ENCODE measurements around the gene CPNE8.

Gene CPNE8

DNA sequence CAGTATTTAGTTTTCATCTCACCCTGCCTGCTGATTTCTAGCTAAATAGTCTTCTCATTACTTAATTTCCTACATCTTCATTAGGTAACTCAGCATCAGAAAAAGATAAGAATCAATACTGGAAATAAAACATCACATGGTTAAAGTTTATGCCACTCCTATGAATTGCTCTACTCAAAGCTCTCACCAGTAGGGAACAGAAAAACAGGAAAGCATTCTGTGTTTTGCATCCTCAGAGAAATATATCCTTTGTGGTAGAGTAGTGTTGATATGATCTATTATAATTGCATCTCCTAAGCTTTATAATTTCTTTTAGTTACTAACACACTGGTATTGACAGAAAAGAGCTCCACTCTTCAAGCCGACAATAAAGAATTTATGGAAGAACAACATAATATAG, 9.9 kb downstream of the CPNE8 start:
- DNase-seq (ENCODE audit: low spot score): no peak

DNA sequence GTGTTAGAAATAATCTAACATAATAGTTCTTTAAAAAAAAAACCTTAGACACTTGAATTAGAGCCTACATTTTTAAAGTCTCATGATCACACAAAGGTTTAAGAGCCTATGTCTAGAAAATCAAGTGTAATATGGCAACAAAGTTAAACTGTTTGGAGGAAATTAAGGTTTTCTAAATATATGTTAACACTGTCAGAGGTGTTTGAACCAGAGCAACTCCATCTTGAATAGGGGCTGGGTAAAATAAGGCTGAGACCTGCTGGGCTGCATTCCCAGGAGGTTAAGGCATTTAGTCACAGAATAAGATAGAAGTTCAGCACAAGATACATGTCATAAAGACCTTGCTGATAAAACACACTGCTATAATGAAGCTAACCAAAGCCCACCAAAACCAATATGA, 12.4 kb downstream of the CPNE8 start:
- DNase-seq (ENCODE audit: low spot score): no peak

DNA sequence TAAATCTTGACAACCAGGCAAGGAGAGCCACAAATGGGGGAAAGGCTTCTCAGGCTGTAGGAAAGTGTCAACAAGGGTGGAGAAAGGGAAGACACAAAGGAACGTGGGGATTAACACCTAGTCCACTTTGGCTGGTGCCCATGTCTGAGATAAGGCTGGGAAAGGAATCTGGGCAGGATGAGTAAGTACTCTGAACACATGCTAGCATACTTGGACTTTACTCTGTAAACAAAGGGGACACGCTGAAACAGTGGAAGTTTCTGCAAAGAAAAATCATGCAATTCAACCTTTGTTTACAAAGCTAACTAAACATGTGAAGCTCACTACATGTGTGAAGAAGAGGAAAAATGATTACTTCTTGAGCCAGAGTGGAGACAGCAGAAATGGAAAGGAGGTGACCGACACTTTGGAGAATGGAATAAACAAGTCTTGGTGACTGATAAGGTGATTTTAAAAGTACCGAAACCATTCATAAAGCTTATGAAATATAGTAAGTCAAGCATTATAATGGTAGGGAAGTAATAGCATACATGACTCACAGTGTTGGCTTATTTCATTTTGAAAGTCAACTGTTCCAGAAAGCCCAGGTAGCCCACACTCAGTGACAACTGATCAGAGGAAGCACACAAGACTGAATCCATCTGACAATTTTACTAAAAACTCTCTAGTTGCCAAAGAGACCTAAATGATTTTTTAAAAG, 13.2 kb downstream of the CPNE8 start:
- DNase-seq (ENCODE audit: low spot score): no peak

DNA sequence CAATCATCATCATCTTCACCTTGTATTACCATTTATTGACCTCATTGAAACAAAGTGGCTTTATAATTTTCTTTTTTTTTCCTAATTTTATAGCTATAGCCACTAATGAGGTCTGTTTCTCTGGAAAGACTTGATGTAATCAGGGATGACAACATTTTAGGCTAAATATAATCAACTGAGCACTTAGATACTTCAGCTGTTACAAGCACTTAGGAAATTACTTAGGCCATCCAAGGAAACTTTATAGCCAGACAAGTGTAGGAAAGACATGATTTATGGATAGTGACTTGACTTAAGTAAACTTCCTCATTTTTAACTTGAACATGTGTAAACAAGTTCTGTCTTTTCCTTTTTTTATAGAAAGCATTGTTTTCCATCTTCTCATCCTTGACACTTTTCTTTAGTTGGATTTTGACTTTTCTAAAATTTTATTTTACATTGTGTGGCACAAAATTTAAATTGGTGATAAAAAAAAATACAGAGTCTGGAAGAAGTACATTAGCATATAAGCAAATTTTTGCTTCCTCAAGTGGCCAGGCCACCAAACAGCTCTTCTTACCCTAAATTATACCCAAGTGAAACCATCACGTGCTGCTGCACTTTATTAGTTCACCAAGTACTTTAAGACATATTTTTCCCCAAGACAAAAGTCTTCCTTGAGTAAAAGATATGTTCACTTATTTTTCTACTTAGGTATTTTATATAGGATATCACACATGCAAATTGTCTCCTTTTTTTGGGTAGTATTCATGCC, 15.1 kb downstream of the CPNE8 start:
- DNase-seq (ENCODE audit: low spot score): no peak

GRCh38 chr12:38889297-38889815, 16.0 kb downstream of the CPNE8 start:
- DNase-seq (ENCODE audit: low spot score): no peak

DNA sequence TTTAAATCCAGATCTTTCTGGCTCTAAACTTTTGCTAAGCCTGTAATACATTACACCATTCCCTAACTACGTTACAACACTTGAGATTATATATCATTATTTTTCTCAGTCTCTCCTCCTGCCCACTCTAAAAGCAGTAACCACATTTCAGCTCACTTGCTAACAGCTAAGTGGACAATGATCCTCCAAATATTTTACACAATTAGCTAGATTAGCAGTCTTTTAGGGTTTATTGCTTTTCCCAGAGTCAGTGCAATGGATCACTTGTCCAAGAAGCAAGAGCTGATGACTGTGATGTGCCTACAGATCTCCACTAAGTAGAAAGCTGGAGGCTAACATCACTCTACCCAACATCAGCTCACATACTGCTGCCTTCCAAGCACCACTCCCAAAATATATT, 17.6 kb downstream of the CPNE8 start:
- DNase-seq (ENCODE audit: low spot score): no peak

GRCh38 chr12:38886931-38887330, 18.5 kb downstream of the CPNE8 start:
- no peak for DNase-seq (ENCODE audit: low spot score)

GRCh38 chr12:38886064-38886463, 19.3 kb downstream of the CPNE8 start:
- DNase-seq (ENCODE audit: low spot score): no peak

DNA sequence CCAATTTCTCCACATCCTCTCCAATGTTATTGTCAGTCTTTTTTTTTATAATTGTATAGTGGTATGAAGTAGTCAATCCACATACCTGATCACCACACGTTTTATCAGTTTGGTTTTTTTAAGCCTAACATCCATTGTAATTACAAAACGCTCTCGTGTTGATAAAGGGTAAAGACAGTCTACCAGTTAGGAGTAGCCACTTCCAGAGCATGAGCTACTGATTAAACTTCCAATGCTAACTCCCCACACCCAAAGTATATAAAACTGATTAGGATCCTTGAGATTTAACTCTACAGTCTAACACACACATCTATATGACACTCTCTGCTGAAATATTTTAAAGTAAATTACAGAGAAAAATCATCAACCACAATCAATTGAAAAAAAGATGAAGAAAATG, 20.7 kb downstream of the CPNE8 start:
- no peak for DNase-seq (ENCODE audit: low spot score)

GRCh38 chr12:38883629-38884134, 21.7 kb downstream of the CPNE8 start:
- DNase-seq (ENCODE audit: low spot score): no peak

DNA sequence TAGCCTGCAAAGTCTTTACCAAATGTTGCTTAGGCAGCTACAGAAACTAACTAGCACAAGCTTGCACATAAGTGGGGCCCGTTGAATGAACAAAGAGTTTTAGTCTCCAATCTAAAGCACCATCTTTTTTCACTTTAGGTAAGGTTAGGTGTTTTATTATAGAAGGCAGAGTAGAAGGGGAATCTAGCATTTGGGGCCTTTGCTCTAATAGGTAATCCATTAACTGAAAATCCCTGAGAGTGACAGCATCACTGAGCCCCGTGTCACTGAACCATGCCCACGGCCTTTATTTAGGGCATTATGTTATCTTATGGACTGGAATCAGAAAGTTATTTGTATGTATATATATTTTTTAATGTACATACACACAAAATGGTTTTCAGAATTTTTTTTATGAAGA, 25.1 kb downstream of the CPNE8 start:
- DNase-seq (ENCODE audit: low spot score): no peak

- no peak for DNase-seq (ENCODE audit: low spot score)
Observed at GRCh38 chr12:38878986-38879385, 26.4 kb downstream of the CPNE8 start.

GRCh38 chr12:38878333-38878705, 27.1 kb downstream of the CPNE8 start:
- DNase-seq (ENCODE audit: low spot score): no peak

GRCh38 chr12:38875586-38876228, 29.7 kb downstream of the CPNE8 start:
- DNase-seq (ENCODE audit: low spot score): no peak

DNA sequence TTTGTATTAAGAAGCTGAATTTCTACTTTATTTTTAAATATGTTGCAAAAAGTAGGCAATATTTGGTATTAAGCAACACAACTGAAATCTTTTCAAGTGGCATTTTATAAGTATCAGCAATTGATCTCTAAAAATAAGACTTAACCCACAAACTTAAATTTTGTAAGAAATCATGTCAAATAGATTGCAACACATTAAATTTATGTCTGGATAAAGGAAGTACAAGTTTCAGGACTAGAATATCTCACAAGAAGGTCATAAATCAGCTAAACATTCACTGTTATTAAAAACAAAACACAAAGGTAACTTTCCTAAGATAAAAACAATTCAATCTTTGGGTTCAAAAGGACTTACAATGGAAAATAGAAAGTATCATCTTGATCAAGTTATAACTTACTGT, 32.8 kb downstream of the CPNE8 start:
- DNase-seq (ENCODE audit: low spot score): no peak

DNA sequence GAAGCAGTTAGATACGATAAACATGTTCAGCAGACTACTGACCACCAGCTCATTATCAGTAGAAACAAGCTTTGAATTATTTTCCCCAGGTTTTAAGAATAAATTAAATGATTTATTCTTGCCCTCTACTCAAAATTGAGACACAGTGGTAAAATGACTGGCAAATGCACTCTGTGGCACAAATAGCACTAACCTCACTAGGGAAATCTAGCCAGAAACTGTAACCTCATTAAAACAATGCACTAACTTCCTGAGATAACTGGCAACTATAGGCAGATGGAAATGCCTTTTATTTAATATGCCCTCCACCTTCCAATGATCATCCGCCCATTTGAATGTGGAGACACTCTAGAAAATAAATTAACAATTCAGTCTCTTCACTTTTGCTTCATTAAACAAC, 33.2 kb downstream of the CPNE8 start:
- no peak for DNase-seq (ENCODE audit: low spot score)

GRCh38 chr12:38869036-38869435, 36.4 kb downstream of the CPNE8 start:
- DNase-seq (ENCODE audit: low spot score): no peak

GRCh38 chr12:38850461-38850860, 54.9 kb downstream of the CPNE8 start:
- DNase-seq (ENCODE audit: low spot score): no peak

- DNase-seq (ENCODE audit: low spot score): no peak
Observed at GRCh38 chr12:38847247-38847646, 58.1 kb downstream of the CPNE8 start.

- no peak for DNase-seq (ENCODE audit: low spot score)
Observed at GRCh38 chr12:38844267-38844666, 61.1 kb downstream of the CPNE8 start.

DNA sequence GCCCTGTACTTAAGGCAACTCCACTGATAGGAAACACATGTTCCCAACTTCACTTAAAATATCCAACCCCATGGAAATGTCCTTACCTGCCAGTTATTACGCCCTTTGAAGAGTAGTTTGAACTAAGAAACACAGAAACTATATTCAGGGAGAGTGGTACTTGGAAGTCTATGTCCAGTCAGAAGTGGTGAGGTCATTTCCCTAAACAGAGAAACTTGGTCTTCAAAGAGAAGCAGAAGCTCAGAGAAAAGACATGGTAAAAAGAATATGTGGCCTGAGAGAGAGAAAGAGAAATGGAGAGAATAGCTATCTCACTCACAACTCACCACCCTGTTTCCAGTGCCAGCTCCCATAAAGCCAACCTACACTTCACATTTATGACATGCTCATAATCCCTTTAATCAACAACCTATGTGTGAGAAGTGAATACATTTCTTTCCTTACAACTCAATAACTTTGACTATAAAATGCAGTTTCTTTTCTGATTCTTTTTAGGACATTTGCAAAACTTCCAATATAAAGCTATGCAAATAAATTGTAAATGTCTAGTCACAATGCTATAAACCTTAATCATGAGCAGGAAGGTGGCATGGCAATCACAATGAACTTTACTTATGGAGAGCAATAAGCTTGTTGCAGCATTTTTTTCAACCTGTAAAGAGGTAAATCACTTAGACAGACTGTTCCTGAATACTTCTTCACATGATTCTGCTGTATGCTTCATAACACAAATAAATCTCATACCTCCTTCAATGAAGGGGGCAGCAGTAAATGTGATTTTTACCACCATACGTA, 67.1 kb downstream of the CPNE8 start:
- DNase-seq (ENCODE audit: low spot score): no peak

GRCh38 chr12:38831715-38832114, 73.7 kb downstream of the CPNE8 start:
- no peak for DNase-seq (ENCODE audit: low spot score)

All from hematopoietic multipotent progenitor cell treated with erythropoietin and hydrocortisone succinate and interleukin-3 and kit ligand, for 15 days (in vitro differentiated cells).